HG03460 (cell line): ENCODE results near the gene CYP1A1.
"Not testable (repeated sequence)": the region's sequence is repeated elsewhere in the genome, so short reads cannot be mapped to it uniquely, and the experiment has no call there.

ENCODE experiments used
- ATAC-seq: cut with Tn5 transposase; IDR thresholded peaks from one replicate; pipeline ENCODE4 v1.9.1; 2021; ENCODE audit not compliant: unreplicated experiment

CYP1A1 gene

DNA sequence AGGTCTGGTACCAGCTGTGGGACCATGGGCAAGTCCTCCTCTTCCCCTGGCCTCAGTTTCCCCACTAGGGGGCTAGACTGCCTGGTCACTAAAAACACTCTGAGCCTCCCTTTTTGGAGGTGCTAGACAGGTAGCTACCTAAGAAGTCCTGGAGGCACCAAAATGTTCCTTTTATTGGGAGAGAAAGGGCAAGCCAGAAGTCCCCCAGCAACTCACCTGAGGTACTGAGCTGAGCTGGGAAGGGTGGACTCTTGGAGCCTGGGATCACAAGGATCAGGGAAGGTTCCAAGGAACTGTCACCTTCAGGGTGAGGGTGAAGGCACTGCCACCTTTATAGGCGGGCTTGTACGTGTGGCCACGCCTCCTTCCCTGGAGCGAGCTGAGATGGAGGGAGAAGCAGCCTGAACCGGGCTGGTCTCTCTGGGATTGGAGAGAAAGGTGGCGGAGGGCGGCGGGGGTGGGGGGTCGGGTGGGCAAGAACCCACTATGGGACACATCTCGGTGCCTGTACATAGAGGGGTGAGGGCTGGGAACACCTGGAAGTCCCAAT is at the start of gene CYP1A1:
Gene CYP1A1, minus strand, starts transcription at position 304 of the 550 bp plus-strand sequence. CDS start 2,431 bp downstream, outside the sequence.
- ATAC-seq, result no peak

DNA sequence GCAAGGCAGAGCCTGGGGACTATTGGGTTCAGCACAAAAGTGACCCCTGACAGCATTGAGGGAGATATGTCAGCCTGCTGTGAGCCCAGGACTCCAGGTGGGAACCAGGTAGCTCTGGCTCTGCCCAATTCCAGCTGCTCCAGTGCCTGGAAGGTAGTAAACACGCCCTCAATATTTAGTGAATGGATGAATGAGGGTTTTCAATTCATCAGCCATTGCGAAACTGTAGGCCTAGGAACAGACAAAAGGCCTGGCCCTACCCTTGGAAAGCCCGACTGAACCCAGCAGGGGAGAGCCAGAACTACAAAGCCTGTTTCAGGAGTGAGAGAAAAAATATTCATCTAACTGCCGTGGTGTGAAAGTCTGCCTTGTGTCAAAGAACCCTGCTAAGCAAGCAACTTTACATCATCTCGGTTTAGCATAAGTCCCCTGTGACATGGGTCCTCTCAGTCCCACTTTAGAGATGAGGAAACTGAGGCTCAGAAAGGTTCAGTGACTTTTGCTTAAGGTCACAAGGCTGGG is 48.5 kb upstream of the CYP1A1 start:
- ATAC-seq, result no peak

DNA sequence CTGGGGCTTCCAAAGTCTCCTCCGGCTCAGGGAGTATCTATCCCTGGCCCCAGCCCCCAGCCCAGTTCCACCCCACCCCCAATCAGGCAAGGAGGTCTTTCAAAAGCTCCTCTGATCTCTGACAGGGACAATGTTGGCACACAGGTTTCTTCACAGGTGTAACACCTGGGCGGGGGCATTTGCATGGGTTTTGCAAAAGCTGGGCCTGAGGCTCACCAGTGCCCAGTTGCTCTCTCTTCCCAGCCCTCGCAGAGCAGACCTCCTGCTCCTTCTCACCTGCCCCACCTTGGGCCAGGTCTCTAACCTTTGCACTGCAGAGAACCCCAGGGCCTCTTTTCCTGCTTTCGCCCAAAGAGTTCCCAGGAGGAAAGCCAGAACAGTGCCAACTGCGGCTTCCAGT is 48.0 kb upstream of the CYP1A1 start:
- ATAC-seq, result no peak

GRCh38 chr15:74770211-74770903 is 45.0 kb upstream of the CYP1A1 start:
- ATAC-seq, result no peak

DNA sequence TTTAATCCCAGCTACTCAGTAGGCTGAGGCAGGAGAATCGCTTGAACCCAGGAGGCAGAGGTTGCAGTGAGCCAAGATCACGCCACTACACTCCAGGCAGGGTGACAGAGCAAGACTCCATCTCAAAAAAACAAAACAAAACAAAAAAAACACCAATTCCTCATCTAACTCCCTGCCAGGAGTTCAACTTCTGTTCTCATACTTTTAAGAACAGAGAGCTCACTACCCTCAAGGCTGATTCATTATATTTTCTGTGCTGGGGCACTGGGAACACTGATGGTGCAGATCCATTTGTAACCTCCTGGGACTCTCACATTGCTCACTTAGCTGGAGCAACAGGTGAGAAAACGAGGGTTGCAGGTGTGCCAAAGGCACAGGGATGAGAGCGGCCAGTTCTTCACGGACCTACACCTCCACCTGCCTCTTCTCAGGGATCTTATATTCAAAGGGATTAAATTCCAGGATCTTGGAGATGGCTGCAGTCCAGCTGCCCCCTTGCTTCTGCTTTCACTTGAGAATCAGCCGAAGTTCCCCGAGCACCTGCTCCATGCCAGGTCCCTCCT is 44.2 kb upstream of the CYP1A1 start:
- no peak for ATAC-seq

GRCh38 chr15:74768771-74769342 is 43.5 kb upstream of the CYP1A1 start:
- no peak for ATAC-seq

DNA sequence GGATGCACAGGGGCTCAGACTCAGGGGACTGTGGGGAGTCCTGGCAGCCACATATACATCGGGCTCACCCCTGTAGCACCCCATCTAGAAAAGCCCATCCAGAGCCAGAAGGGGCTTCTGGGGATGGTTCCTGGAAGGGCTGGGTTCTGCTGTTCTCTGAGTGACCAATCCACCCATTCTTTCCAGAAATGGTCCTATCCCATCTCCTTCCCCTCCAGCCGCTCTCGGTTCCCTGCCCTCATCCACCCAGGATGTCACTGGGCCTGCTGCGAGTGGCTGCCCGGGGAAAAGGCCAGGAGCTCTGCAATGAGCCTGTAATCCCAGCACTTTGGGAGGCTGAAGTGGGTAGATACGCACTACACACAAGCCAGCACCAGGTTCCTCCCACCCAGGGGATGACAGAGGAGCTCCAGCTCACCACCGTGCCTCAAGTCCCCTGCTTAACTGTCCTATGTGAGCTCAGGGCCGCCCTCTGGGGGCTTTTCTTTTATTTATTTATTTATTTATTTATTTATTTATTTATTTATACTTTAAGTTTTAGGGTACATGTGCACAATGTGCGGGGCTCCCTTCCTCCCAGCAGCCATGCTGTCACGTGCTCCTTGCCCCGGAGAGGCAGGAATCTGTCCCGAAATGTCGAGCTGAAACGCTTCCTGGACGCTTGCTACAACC is 42.9 kb upstream of the CYP1A1 start:
- no peak for ATAC-seq

DNA sequence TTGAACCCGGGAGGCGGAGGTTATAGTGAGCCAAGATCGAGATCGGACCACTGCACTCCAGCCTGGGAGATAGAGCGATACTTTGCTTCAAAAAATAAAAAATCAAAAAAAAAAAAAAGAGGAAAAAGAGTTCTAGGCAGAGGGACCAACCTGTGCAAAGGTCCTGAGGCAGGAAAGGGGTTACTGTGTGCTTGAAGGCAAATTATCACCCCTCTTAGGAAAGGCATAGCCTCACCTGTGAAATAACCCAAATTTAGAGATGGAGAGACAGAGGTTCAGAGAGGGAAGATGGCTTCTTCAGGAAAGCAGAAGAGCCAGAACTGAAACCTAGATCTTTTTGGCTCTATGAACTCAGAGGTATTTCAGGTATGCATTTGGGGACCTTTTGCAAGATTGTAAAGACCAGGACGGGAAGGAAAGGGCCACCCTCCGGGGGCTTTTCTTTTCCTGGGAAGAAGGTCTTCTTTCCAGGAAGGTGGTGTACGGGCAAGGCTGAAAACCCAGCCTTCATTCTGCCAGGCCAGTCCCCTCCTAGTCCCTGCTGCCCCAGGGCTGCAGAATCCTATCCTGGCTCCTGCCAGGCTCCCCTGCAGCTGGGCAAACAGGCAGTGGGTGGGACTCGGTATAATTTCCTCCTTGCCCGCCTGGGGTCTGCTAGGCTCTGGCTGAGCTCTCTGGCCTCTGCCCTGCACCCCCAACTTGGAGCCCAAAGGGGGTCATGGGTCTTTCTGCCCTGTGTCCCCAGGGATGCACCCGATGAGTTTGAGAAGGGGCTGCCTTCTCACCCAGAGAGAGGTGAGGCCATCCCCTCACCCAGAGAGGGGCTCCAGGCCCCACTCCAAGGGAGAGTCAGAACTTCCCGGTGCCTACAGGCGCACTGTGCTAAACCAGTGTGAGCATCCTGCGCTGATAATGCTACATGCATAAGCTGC is 42.1 kb upstream of the CYP1A1 start:
- ATAC-seq, result no peak

DNA sequence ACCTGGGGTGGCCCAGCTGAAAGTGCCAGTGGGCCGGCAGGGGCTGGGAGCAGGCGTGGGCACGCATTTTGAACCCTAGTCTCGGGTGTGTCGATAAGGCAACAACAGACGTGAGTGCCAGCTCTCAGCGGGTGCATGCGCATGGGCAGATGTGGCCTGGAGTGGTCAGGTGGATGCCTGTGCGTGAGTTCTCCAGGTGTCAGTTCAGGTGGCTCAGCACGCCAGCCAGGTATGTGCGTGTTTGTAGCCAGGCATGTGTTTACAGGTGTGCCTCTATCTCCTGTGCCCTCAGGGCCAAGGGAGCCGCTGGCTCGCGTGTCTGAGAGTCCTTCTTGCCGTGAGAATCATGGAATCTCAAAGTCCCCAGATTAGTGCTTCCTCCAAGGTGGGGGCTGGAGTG is 38.1 kb upstream of the CYP1A1 start:
- no peak for ATAC-seq

DNA sequence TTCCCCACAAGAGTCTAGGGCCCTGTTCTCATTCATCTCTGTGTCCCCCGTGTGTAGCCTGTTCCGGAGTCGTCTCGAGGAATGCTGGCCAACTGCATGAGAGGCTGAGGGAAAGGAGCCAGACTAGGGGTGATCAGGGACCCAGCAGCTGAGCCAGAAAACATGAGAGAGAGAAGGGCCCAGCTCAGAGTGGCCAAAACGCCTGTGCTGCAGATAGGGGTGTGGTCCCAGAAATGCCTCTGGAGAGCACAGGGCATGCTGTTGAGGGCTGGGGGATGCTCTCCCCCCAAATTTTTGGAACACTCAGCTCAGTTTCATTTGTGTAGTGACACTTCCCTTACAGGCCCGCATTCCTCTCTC is 37.4 kb upstream of the CYP1A1 start:
- no peak for ATAC-seq

GRCh38 chr15:74758736-74759135 is 33.4 kb upstream of the CYP1A1 start:
- ATAC-seq, result no peak

DNA sequence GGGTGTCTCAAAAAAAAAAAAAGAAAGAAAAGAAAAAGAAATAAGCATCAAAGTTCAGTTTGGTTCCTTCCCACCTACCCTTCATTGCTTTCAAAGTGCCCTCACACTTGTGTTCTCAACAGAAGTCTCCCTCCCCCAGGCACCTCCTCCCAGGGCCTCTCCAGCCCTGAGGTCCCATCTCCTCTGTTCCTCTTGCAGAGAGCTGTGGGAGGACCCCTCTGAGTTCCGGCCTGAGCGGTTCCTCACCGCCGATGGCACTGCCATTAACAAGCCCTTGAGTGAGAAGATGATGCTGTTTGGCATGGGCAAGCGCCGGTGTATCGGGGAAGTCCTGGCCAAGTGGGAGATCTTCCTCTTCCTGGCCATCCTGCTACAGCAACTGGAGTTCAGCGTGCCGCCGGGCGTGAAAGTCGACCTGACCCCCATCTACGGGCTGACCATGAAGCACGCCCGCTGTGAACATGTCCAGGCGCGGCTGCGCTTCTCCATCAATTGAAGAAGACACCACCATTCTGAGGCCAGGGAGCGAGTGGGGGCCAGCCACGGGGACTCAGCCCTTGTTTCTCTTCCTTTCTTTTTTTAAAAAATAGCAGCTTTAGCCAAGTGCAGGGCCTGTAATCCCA is 29.4 kb upstream of the CYP1A1 start:
- no peak for ATAC-seq

- no peak for ATAC-seq
These were observed 27.2 kb upstream of the CYP1A1 start for GRCh38 chr15:74752531-74752930.

DNA sequence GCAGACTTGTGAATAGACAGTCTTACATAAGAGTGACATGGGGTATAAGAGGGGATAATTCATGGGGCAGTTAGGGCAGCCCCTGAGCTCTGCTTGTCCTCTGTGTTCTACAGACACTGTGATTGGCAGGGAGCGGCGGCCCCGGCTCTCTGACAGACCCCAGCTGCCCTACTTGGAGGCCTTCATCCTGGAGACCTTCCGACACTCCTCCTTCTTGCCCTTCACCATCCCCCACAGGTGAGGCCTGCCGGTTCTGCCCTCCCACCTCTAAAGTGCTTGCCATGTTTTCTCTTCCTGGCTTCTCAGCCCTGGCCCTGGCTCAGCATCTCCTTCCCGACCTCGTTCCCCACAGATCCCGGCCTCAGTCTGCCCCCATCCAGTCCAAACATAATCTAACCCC is 26.7 kb upstream of the CYP1A1 start:
- no peak for ATAC-seq

DNA sequence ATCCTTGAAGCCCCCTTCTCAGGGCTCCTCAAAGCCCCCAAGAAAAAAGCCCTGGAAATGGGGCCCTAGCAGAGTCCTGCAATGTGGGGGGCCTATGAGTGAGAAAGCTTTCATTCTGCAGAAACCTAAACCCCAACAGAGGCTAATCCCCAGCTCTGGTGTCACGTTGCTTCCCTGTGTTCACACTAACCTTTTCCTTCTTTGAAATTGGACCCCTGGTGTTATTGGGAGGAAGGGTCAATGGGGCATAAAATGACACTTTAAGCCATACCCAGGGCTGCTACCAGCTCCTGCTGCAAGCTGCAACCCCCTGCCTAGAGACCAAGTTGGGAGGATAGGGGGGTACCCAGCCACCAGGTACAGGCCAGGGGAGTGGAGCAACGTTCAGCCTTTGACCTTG is 25.4 kb upstream of the CYP1A1 start:
- ATAC-seq, result no peak

DNA sequence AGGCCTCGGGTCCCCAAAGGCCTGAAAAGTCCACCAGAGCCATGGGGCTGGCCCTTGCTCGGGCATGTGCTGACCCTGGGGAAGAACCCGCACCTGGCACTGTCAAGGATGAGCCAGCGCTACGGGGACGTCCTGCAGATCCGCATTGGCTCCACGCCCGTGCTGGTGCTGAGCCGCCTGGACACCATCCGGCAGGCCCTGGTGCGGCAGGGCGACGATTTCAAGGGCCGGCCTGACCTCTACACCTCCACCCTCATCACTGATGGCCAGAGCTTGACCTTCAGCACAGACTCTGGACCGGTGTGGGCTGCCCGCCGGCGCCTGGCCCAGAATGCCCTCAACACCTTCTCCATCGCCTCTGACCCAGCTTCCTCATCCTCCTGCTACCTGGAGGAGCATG is 24.5 kb upstream of the CYP1A1 start:
- no peak for ATAC-seq

- ATAC-seq, result no peak
These were observed 23.1 kb upstream of the CYP1A1 start, which contains the start of gene CYP1A2 for GRCh38 chr15:74748322-74748946. CYP1A2 (plus strand) TSS chr15:74748845; CDS start chr15:74749739, 894 bp downstream.

- no peak for ATAC-seq
These were observed 21.1 kb upstream of the CYP1A1 start for GRCh38 chr15:74746389-74746788.

DNA sequence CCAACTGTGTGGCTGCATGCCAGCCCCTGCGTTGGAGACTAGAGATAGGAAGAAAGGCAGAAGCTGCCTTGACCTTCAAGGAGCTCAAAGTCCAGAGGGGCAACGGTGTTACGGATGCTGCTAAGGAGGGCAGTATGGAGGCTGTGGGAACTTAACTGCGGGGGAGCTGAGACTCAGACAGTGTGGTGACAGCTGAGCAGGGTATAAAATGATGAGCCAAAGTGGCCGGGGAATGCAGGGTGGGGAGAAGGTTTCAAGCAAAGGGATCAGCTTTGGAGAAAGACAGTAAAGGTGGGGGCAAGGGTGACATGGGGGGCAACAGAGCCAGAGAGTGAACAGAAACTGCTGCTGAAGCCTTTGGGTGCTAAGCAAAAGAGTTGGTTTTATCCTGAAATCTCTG is 17.1 kb upstream of the CYP1A1 start:
- ATAC-seq, result no peak

DNA sequence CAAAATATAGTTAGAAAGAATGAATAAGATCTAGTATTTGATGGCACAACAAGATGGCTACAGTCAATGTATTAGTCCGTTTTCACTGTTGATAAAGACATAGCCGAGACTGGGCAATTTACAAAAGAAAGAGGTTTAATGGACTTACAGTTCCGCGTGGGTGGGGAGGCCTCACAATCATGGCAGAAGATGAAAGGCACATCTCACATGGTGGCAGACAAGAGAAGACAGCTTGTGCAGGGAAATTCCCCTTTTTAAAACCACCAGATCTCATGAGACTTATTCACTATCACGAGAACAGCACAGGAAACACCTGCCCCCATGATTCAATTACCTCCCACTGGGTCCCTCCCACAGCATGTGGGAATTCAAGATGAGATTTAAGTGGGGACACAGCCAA is 12.9 kb upstream of the CYP1A1 start:
- ATAC-seq, result not testable (repeated sequence)
